ENCODE measurements around the gene PINK1. TPM values are rescaled to one million over a fixed set of nuclear protein-coding genes. Genes with fewer than 3 reads are reported as not detected.

PINK1 gene
- total RNA-seq, 3 donors from 2014 or later, result 92.1 to 146 (median 94.1) TPM

- Histone ChIP-seq H3K27me3 (no peaks in the 10 kb centered on the region), H3K4me1 (peaks cover 5 to 7% of the 10 kb centered on the region in 2 donors), H3K27ac (no peak overlapping the region), H3K4me3 (no peak overlapping the region), H3K36me3 (no peaks in the 10 kb centered on the region), H3K9me3 (no peaks in the 10 kb centered on the region)
- DNase-seq (ENCODE audit: low spot score in 2 of 2), result no peak
- intact Hi-C loops (cut with DNase I; ENCODE audit: low total_unique reads), result no loop called here
- TF ChIP-seq POLR2AphosphoS5 (IDR thresholded peaks at IDR 0.05) (no peak), POLR2A (IDR thresholded peaks at IDR 0.05) (no peak), CTCF (IDR thresholded peaks at IDR 0.05) (no peak)
Observed at GRCh38 chr1:20663969-20664715, 30.9 kb downstream of the PINK1 start.

DNA sequence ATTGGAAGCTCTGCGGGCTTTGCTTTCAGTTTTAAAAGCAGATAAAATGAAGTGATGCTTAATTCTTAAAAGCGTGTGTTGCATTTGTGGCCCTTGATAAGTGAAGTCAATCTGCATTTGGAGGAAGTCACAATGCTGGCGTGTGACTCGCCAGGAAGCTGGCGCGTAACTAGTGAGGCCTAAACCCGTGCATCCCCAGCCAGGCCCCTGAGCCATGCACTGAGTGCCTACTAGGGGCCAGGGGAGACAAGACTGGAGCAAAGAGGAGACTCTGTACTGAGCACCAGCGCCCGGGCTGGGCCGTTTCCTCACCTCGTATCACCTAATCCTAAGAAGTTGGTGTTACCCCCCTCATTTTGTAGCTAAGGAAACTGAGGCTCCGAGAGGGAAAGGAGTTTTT is 32.5 kb downstream of the PINK1 start:
- no peaks in the 10 kb centered on the region for H3K27me3 ChIP-seq
- H3K36me3 ChIP-seq, result no peaks in the 10 kb centered on the region
- no peak for TF ChIP-seq POLR2A (IDR thresholded peaks at IDR 0.05)
- TF ChIP-seq CTCF (IDR thresholded peaks at IDR 0.05), result no peak
- no peak for TF ChIP-seq POLR2AphosphoS5 (IDR thresholded peaks at IDR 0.05)
- no peaks in the 10 kb centered on the region for H3K4me1 ChIP-seq
- DNase-seq (ENCODE audit: low spot score in 2 of 2), result no peak
- H3K27ac ChIP-seq, result peak overlapping the region in 1 of 2 donors; percentile 48
- intact Hi-C loops (cut with DNase I; ENCODE audit: low total_unique reads), result no loop called here
- H3K9me3 ChIP-seq, result no peaks in the 10 kb centered on the region
- no peak overlapping the region for H3K4me3 ChIP-seq

DNA sequence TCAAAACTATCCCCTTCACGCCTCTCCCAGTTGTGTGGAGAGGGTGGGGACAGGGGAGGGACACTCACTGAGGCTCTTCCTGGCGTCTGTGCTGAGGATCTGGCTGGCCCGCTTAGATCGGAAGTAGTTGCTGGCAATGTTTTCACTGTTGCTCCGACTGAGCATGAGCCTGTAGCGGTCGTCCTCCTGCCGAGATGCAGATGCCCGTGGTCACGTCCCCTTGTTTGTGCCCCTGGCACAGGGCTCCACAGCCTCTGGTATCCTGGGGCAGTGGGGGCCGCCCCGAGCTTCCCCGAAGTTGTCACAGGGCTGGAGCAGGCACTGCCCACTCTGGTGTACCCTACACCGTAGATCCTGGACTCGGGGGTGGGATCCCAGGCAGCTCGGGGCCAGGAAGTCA is 32.9 kb downstream of the PINK1 start:
- H3K4me3 ChIP-seq, result no peak overlapping the region
- H3K27me3 ChIP-seq, result no peaks in the 10 kb centered on the region
- no peaks in the 10 kb centered on the region for H3K36me3 ChIP-seq
- DNase-seq (ENCODE audit: low spot score in 2 of 2), result no peak
- H3K27ac ChIP-seq, result peak overlapping the region in 1 of 2 donors; percentile 48
- H3K4me1 ChIP-seq, result no peaks in the 10 kb centered on the region
- H3K9me3 ChIP-seq, result no peaks in the 10 kb centered on the region
- TF ChIP-seq POLR2AphosphoS5 (IDR thresholded peaks at IDR 0.05) (no peak), POLR2A (IDR thresholded peaks at IDR 0.05) (no peak), CTCF (IDR thresholded peaks at IDR 0.05) (no peak)
- intact Hi-C loops (cut with DNase I; ENCODE audit: low total_unique reads), result no loop called here

DNA sequence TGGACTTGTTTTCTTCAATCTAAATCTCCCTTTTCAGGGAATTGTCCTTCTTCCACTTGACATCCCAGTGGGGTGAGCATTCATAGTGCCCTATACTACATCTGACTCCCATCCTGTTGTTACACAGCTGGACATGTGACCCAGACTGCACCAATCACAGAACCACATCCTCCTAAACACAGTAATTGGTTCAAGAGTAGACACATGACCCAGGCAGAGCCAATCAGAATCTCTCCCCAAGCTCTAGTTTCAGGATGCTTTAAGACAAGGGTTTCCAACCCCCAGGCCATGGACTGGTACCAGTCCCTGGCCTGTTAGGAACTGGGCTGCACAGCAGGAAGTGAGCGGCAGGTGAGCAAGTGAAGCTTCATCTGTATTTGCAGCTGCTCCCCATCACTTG is 33.5 kb downstream of the PINK1 start:
- Histone ChIP-seq H3K4me3 (no peak overlapping the region), H3K4me1 (no peaks in the 10 kb centered on the region), H3K27ac (peak overlapping the region in 1 of 2 donors; percentile 48), H3K36me3 (no peaks in the 10 kb centered on the region), H3K27me3 (peaks cover 0 to 2% of the 10 kb centered on the region in 2 donors), H3K9me3 (no peaks in the 10 kb centered on the region)
- TF ChIP-seq CTCF (IDR thresholded peaks at IDR 0.05), result no peak
- DNase-seq (ENCODE audit: low spot score in 2 of 2), result no peak
- intact Hi-C loops (cut with DNase I; ENCODE audit: low total_unique reads), result no loop called here

DNA sequence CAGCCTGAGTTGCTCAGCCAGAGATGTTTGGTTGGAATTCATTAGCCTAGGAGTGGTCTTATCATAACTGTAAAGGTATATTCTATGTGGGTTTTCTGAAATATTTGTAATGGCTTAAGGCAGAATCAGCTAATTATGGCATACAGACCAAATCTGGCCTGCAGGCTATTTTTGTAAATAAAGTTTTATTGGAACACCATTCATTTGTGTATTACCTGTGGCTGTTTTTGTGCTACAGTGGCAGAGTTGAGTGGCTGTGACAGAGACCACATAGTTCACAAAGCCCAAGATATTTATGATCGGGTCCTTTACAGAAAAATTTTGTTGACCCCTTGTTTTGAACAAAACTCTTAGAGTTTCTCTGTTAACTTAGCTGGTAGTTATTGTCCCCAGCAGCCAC is 35.3 kb downstream of the PINK1 start:
- Histone ChIP-seq H3K9me3 (no peaks in the 10 kb centered on the region), H3K27me3 (peaks cover 0 to 4% of the 10 kb centered on the region in 2 donors), H3K36me3 (no peaks in the 10 kb centered on the region), H3K4me1 (no peaks in the 10 kb centered on the region), H3K27ac (no peak overlapping the region), H3K4me3 (no peak overlapping the region)
- DNase-seq (ENCODE audit: low spot score in 2 of 2), result no peak
- intact Hi-C loops (cut with DNase I; ENCODE audit: low total_unique reads), result no loop called here
- TF ChIP-seq CTCF (IDR thresholded peaks at IDR 0.05) (no peak), POLR2A (IDR thresholded peaks at IDR 0.05) (no peak), POLR2AphosphoS5 (IDR thresholded peaks at IDR 0.05) (no peak)
